HEK293T (cell line): ENCODE data around the gene VWC2.

Experiments used
- CTCF ChIA-PET: fragments of 350-600 bp; formaldehyde crosslinking; extraction: SDS; loops from one replicate; lab custom pipeline; 2021; ENCODE audit warnings: antibody characterized with exemption, inconsistent platforms; lab: Yijun Ruan, JAX
- POLR2A ChIA-PET: fragments of 350-600 bp; formaldehyde crosslinking; extraction: SDS; loops from one replicate; lab custom pipeline; 2020; ENCODE audit warnings: antibody characterized with exemption, inconsistent platforms; lab: Yijun Ruan, JAX
- DNase-seq: peaks from one replicate; pipeline ENCODE4 v3.0.0; 2012; ENCODE audit warnings: mixed read lengths; ENCODE audit errors: extremely low spot score
- ARNT ChIP-seq: fragments of 450-650 bp; IDR thresholded peaks from 2 replicates; pipeline ENCODE4 v1.6.1; 2017; ENCODE audit warnings: mild to moderate bottlenecking
- BHLHE40 ChIP-seq: fragments of 450-650 bp; IDR thresholded peaks from 2 replicates; pipeline ENCODE4 v1.6.1; 2016; ENCODE audit warnings: mild to moderate bottlenecking, moderate library complexity, borderline replicate concordance
- CTBP1 ChIP-seq: fragments of 450-650 bp; IDR thresholded peaks from 2 replicates; pipeline ENCODE4 v1.6.1; 2016; ENCODE audit warnings: borderline replicate concordance
- ELF4 ChIP-seq: fragments of 450-650 bp; IDR thresholded peaks from 2 replicates; pipeline ENCODE4 v1.6.1; 2017; ENCODE audit warnings: antibody characterized with exemption
- FOXA1 ChIP-seq: fragments of 450-650 bp; IDR thresholded peaks from 2 replicates; pipeline ENCODE4 v1.6.1; 2016; ENCODE audit warnings: mild to moderate bottlenecking
- FOXK2 ChIP-seq: fragments of 450-650 bp; IDR thresholded peaks from 2 replicates; pipeline ENCODE4 v1.6.1; 2016; ENCODE audit warnings: mild to moderate bottlenecking
- FOXM1 ChIP-seq: fragments of 450-650 bp; IDR thresholded peaks from 2 replicates; pipeline ENCODE4 v1.6.1; 2017; ENCODE audit warnings: mild to moderate bottlenecking, borderline replicate concordance
- HDGF ChIP-seq: fragments of 450-650 bp; IDR thresholded peaks from 2 replicates; pipeline ENCODE4 v1.6.1; 2017; ENCODE audit warnings: antibody characterized with exemption, borderline replicate concordance
- L3MBTL2 ChIP-seq: fragments of 450-650 bp; conservative IDR thresholded peaks from 2 replicates; pipeline ENCODE4 v1.6.1; 2016; ENCODE audit warnings: mild to moderate bottlenecking
- LEF1 ChIP-seq: fragments of 450-650 bp; IDR thresholded peaks from 2 replicates; pipeline ENCODE4 v1.6.1; 2017; ENCODE audit warnings: mild to moderate bottlenecking, borderline replicate concordance
- NFRKB ChIP-seq: fragments of 450-650 bp; IDR thresholded peaks from 2 replicates; pipeline ENCODE4 v1.6.1; 2016; ENCODE audit warnings: mild to moderate bottlenecking, moderate library complexity
- SP1 ChIP-seq: fragments of 450-650 bp; IDR thresholded peaks from 2 replicates; pipeline ENCODE4 v1.6.1; 2017
- SUZ12 ChIP-seq: fragments of 450-650 bp; IDR thresholded peaks from 2 replicates; pipeline ENCODE4 v1.6.1; 2016; ENCODE audit warnings: mild to moderate bottlenecking
- TARDBP ChIP-seq: fragments of 450-650 bp; IDR thresholded peaks from 2 replicates; pipeline ENCODE4 v1.6.1; 2016
- ZNF384 ChIP-seq: fragments of 450-650 bp; IDR thresholded peaks from 2 replicates; pipeline ENCODE4 v1.6.1; 2016
- TF ChIP-seq, protein P1 (sequence below): fragments of 450-650 bp; IDR thresholded peaks from 2 replicates; pipeline ENCODE4 v1.6.1; 2016

VWC2 gene

DNA sequence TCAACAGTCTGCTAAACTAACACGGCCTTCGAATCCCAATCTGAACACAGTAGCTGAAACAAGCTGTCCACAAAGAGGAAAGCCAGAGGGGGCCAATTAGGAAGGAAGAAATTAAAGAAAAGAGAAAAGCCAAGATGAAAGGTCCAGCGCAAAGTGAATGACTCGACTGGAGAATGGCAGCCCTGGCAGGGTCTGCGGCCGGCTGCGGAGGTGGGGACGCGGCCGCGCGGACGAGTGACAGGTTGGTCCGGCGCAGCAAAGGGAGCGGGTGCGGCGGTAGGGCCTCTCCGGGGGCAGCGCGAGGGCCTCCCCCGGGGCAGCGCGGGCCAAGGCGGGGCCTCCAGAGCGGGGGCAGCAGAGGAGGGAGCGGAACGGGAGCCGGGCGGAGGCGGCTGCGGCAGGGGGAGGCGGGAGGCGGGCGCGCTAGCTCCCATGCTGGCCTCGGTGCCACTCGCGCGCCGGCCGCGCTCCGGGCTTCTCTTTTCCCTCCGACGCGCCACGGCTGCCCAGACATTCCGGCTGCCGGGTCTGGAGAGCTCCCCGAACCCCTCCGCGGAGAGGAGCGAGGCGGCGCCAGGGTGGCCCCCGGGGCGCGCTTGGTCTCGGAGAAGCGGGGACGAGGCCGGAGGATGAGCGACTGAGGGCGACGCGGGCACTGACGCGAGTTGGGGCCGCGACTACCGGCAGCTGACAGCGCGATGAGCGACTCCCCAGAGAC, at the start of gene VWC2:
Gene VWC2, plus strand, starts transcription at position 421 of the 718 bp plus-strand sequence. CDS start 1,798 bp downstream, outside the sequence.
- POLR2A ChIA-PET, result no interaction called here
- TF ChIP-seq HDGF (no peak), TARDBP (no peak), ARNT (no peak), SUZ12 (no peak), L3MBTL2 (no peak), BHLHE40 (no peak), CTBP1 (no peak), LEF1 (no peak), NFRKB (no peak), FOXK2 (no peak), FOXM1 (no peak)
- no peak for DNase-seq
- CTCF ChIA-PET, result no interaction called here

DNA sequence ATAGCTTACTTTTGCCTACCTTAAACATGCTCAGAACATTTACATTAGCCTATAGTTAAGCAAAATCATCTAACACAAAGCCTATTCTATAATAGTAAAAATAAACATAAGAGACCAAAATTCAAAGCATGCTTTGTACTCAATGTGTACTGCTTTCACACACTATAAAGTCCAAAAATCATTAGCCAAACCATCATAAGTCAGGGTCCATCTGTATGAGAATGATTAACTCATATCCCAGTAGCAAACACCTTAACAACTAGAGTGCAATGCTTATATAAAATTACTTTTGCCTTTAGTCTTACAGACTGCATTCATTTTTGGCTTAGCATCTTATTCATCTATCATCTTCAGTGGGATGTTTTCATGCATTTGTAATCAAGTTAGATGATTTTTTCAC, 49.4 kb upstream of the VWC2 start:
- ChIA-PET CTCF (no interaction called here), POLR2A (no interaction called here)
- DNase-seq, result no peak
- TF ChIP-seq, protein P1, sequence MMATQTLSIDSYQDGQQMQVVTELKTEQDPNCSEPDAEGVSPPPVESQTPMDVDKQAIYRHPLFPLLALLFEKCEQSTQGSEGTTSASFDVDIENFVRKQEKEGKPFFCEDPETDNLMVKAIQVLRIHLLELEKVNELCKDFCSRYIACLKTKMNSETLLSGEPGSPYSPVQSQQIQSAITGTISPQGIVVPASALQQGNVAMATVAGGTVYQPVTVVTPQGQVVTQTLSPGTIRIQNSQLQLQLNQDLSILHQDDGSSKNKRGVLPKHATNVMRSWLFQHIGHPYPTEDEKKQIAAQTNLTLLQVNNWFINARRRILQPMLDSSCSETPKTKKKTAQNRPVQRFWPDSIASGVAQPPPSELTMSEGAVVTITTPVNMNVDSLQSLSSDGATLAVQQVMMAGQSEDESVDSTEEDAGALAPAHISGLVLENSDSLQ, result no peak
- no peak for TF ChIP-seq ELF4
- TF ChIP-seq FOXA1, result no peak
- TF ChIP-seq ZNF384, result no peak
- no peak for TF ChIP-seq HDGF
- TF ChIP-seq FOXM1, result no peak

DNA sequence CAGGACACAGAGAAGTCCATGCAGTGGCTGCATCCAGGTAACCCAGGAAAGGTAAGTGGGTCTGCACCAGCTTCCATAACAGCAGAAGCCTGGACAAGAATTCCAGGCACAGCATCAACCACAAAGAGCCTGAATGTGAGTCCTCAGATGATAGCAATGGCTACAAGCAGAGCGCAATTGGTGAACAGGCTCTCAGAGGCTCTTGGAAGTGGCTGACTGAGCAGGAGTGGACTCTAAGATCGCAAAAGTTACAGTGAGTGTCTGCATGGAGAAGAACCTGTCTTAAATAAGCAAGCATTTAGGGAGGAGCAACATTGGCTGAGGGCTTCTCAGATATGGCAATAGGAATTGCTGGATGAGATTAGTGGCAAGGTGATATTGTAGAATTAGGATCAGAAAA, 41.6 kb upstream of the VWC2 start:
- no peak for DNase-seq
- ChIA-PET POLR2A (no interaction called here), CTCF (no interaction called here)
- no peak for TF ChIP-seq FOXA1

DNA sequence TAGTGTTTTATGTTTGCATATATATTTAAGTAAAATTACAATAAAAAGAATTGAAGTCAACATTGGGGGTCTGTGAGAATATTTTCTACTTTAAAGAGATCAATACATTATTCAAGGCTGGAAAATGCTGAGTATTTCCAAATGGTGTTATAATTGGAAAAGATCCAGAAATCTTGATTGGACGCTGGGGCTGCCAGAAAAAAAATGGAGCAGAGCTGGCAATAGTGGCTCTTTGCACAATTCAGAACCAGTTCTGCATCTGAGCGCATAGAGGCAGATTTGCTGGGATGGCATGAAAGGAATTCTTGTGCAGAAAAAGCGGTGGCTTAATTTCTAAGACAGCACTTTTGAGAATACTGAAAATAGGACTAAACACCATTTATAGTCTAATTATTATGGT, 10.8 kb upstream of the VWC2 start:
- POLR2A ChIA-PET, result no interaction called here
- DNase-seq, result no peak

DNA sequence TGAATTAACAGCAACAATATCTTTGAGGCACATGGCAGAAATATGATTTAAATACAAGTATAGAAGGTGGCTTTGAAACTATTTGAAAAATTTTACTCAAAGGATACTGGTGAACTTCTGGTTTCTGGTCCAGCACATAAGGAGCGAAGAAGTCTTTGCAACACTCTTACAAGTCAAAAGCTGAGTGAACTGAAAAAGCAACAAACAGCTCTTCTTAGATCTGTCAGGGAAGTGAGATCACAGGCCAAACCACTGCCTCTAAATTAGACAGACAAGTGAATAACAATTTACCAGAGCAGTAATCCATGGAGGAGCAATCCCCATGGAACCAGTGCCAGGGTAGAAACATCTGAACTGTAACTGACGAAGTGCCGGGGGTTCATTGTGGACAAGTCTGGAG, 9.6 kb upstream of the VWC2 start:
- POLR2A ChIA-PET, result no interaction called here
- CTCF ChIA-PET, result no interaction called here
- no peak for DNase-seq

More for the DNA sequence above, 10.8 kb upstream of the VWC2 start:
- no peak for TF ChIP-seq BHLHE40
- TF ChIP-seq SP1, result no peak
- TF ChIP-seq NFRKB, result no peak
- TF ChIP-seq L3MBTL2, result no peak
- TF ChIP-seq FOXA1, result no peak
- no peak for TF ChIP-seq SUZ12
- TF ChIP-seq LEF1, result no peak
- TF ChIP-seq TARDBP, result no peak
- TF ChIP-seq, protein P1, result no peak
- no peak for TF ChIP-seq FOXM1
- no peak for TF ChIP-seq FOXK2
- TF ChIP-seq ELF4, result no peak
- TF ChIP-seq ARNT, result no peak
- no peak for TF ChIP-seq HDGF
- no peak for TF ChIP-seq ZNF384
- TF ChIP-seq CTBP1, result no peak
- CTCF ChIA-PET, result no interaction called here

DNA sequence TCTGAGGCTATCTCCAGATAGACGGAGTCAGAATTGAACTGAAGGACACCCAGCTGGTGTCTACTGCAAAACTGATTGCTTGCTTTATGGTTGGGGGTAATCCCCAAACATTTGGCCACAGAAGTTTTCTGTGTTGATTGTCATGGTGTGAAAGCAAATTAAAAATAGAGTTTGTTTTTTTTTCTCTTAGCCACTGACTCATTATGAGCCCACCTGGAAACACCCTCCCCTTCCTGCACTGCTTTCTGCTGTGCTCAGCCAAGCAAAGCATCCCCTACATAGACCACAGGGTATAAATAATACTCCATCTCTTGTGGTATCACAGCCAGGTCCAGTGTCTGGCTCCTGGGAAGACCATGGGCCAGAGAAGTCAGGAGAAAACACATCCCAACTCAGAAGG, 6.5 kb upstream of the VWC2 start:
- no peak for DNase-seq
- TF ChIP-seq SUZ12 (no peak), ELF4 (no peak), FOXM1 (no peak), CTBP1 (no peak), HDGF (no peak), LEF1 (no peak), FOXK2 (no peak), ZNF384 (no peak), SP1 (no peak), NFRKB (no peak), BHLHE40 (no peak), FOXA1 (no peak), TARDBP (no peak), ARNT (no peak), L3MBTL2 (no peak)
- TF ChIP-seq, protein P1, result no peak
- CTCF ChIA-PET, result no interaction called here
- POLR2A ChIA-PET, result no interaction called here

More for the DNA sequence above, 9.6 kb upstream of the VWC2 start:
- TF ChIP-seq SUZ12 (no peak), FOXA1 (no peak), ELF4 (no peak), HDGF (no peak), SP1 (no peak)

DNA sequence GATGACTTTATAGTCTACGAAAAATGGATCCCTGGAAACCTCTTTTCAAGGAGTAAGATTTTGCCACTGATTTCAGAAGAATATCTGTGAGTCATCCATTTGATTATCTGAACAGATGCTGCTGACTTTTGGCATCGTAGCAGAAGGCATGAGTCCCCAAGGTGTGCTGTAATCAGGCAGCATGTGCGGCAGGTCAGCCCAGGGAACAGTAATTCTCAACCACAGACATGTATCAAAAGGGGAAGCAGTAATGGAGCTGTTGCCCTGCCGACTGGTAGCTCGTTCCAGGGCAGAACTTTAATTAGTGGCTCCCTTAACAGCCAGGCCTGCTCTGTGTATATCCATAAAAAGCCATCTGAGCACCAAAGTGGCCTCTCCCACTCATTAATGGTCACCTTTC, 5.7 kb upstream of the VWC2 start:
- POLR2A ChIA-PET, result no interaction called here
- CTCF ChIA-PET, result no interaction called here
- TF ChIP-seq FOXM1 (no peak), ARNT (no peak), L3MBTL2 (no peak), CTBP1 (no peak), BHLHE40 (no peak), NFRKB (no peak), FOXK2 (no peak), HDGF (no peak), SP1 (no peak), LEF1 (no peak), FOXA1 (no peak), SUZ12 (no peak), ELF4 (no peak), ZNF384 (no peak), TARDBP (no peak)
- TF ChIP-seq, protein P1, result no peak
- no peak for DNase-seq
